ENCODE data around the gene SMIM44. TPM values are rescaled to one million over a fixed set of nuclear protein-coding genes. Genes with fewer than 3 reads are reported as not detected.
"Not testable (repeated sequence)": the region's sequence is repeated elsewhere in the genome, so short reads cannot be mapped to it uniquely, and the experiment has no call there.

The SMIM44 gene
- total and polyA plus RNA-seq, 9 of the 15 experiments (the other 6 are each of a cell fraction or from before 2014, with no cell fraction given), result not detected

DNA sequence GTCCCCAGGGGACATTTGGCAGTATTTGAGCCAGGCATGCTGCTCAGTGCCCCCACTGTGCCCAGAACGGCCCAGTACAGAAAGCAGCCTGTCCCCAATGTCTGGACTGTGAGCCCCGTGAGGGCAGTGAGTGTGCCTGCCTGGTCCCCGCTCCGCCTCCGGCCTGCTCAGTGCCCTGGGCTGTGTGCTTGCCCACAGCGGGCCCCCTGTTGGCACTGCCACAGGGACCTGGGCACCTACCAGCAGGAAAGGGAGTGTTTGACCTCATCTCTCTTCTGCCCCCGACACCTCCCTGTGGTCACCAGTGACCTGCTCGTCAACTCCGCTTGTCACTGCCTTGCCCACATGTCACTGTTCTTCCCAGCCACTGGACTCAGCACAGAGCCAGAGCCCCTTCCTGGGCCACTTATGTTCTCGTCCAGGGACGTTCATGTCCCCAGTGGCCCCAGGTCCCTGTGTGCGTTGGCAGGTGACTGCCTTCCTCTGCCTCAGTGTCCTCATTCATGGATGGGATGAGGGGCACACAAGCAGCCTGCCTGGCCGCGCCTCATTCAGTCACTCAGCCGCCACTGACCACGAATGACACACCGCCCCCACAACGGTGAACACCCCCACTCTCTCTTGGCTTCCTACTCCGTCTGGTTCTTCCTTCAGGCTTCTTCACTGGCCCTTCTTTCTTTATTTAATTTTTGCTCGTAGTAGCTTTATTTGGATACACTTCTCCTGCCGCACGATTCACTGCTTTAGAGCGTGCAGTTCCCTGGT, 25.7 kb upstream of the SMIM44 start (continued):
- TF ChIP-seq ELF1 (tag; IDR thresholded peaks at IDR 0.05), result no peak
- peak; percentile 81 for TF ChIP-seq EGR1 (conservative IDR thresholded peaks at IDR 0.05)
- TF ChIP-seq DIDO1 (tag; IDR thresholded peaks at IDR 0.05; ENCODE audit: low read depth), result no peak
- no peak for TF ChIP-seq L3MBTL2 (IDR thresholded peaks at IDR 0.05)

DNA sequence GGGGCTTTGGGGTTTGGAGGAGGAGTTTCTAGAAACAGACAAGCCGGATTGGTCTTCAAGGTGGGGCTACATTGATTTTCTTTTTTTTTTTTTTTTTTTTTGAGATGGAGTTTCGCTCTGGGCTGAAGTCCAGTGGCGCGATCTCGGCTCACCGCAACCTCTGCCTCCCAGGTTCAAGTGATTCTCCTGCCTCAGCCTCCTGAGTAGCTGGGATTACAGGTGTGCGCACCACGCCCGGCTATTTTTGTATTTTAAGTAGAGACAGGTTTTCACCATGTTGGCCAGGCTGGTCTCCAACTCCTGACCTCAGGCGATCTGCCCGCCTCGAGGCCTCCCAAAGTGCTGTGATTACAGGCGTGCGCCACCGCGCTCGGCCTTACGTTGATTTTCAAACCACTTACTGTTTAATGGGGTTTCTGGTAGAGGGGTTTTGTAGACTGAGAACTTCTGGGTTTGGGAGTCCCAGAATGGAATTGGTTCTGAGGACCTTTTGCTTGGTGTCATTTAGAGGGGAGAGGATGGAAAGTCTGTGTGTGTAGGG, 24.9 kb upstream of the SMIM44 start:
- CTCF ChIA-PET (ENCODE audit: low intra/inter-chr PET ratio); in situ Hi-C loops (cut with MboI); DNase-seq (ENCODE audit: extremely low read depth in 1 of 4, low spot score in 3 of 4); H3K4me3 ChIP-seq; intact Hi-C loops (cut with micrococcal nuclease); H3K27me3 ChIP-seq (ENCODE audit: control insufficient read depth in 2 of 2, insufficient read depth in 2 of 2, low read length in 2 of 2); H2AFZ ChIP-seq (ENCODE audit: low read depth, low read length); FAIRE-seq; ATAC-seq; H3K9ac ChIP-seq (ENCODE audit: insufficient read depth in 1 of 2, low read depth in 2 of 2, low read length in 2 of 2); H3K4me2 ChIP-seq (ENCODE audit: insufficient read depth, low read length); H3K9me3 ChIP-seq (replicated peaks; ENCODE audit: control insufficient read depth, insufficient read depth, low read depth, low read length); BruUV-seq (replicated peaks); H3K27ac ChIP-seq (ENCODE audit: extremely low read depth, low read depth, low read length): not testable (repeated sequence)
- H3K9me1 ChIP-seq (ENCODE audit: control insufficient read depth, insufficient read depth, low read length), result peaks cover 14% of the 10 kb centered on the region
- peaks cover 73% of the 10 kb centered on the region for H3K79me2 ChIP-seq (ENCODE audit: control insufficient read depth, insufficient read depth, low read length)
- peaks cover 38% of the 10 kb centered on the region; the same call in 2 of the 3 replicates for H3K36me3 ChIP-seq (ENCODE audit: control insufficient read depth, insufficient read depth, low read length)
- 91% methylated on average over 12 of the region's 18 CpGs for WGBS (ENCODE audit: insufficient coverage, low coverage, missing lambda C conversion rate)
- H4K20me1 ChIP-seq (replicated peaks; ENCODE audit: control insufficient read depth, insufficient read depth, low read length), result peaks cover 49% of the 10 kb centered on the region
- H3K4me1 ChIP-seq (replicated peaks in 1 of 2; ENCODE audit: control insufficient read depth in 2 of 2, insufficient read depth in 2 of 2, low read length in 2 of 2), result peaks cover 18 to 81% of the 10 kb centered on the region in 2 experiments; a peak in 4 of 5 replicates
- POLR2A ChIA-PET, result interaction anchor here (0.6 kb wide), 1 partner anchor 83 kb away, joined by 4 read pairs; no protein-coding TSS in a partner anchor

All from K562 (cell line).